Type B pancreatic cell (in vitro differentiated cells): ENCODE data around the gene AP1M1. TPM values are rescaled to one million over a fixed set of nuclear protein-coding genes. Genes with fewer than 3 reads are reported as not detected.

Experiments
- DNase-seq: peaks from one replicate; pipeline ENCODE4 v3.0.0; 2021; ENCODE audit warnings: mixed read lengths; ENCODE audit not compliant: unreplicated experiment; ENCODE audit errors: extremely low spot score
- H3K27ac Mint-ChIP-seq: 2 replicates; pipeline ENCODE4 v1.8.0; 2021; ENCODE audit warnings: mild to moderate bottlenecking, mixed read lengths
- H3K27me3 Mint-ChIP-seq: 2 replicates; pipeline ENCODE4 v1.8.0; 2021; ENCODE audit warnings: mixed read lengths
- H3K36me3 Mint-ChIP-seq: 2 replicates; pipeline ENCODE4 v1.8.0; 2021; ENCODE audit warnings: mixed read lengths
- H3K4me1 Mint-ChIP-seq: one replicate; pipeline ENCODE4 v1.8.0; 2021; ENCODE audit warnings: mixed read lengths; ENCODE audit not compliant: unreplicated experiment
- H3K4me3 Mint-ChIP-seq: 2 replicates; pipeline ENCODE4 v1.8.0; 2021; ENCODE audit warnings: mild to moderate bottlenecking, mixed read lengths
- H3K9me3 Mint-ChIP-seq: 2 replicates; pipeline ENCODE4 v1.8.0; 2021; ENCODE audit warnings: mixed read lengths
- CTCF ChIP-seq: fragments of 200-600 bp; sonication (generic); conservative IDR thresholded peaks from 2 replicates; pipeline ENCODE4 v1.5.0; 2021; ENCODE audit warnings: antibody characterized with exemption, mild to moderate bottlenecking
- total RNA-seq: library from RNA; stranded (reverse); gene quantifications from 2 replicates; pipeline ENCODE4 v1.2.1, GENCODE V29; 2021; ENCODE audit warnings: low replicate concordance

The AP1M1 gene
- total RNA-seq, 1 donor from 2014 or later = 75.0 TPM

GRCh38 chr19:16265205-16265604 is 67.5 kb downstream of the AP1M1 start:
- H3K9me3 Mint-ChIP-seq = no peaks in the 10 kb centered on the region
- peaks cover 6% of the 10 kb centered on the region for H3K27me3 Mint-ChIP-seq
- peaks cover 5% of the 10 kb centered on the region for H3K4me1 Mint-ChIP-seq
- H3K36me3 Mint-ChIP-seq = no peaks in the 10 kb centered on the region
- TF ChIP-seq CTCF = no peak
- DNase-seq = no peak
- H3K4me3 Mint-ChIP-seq = no peak overlapping the region
- no peak overlapping the region for H3K27ac Mint-ChIP-seq

- no peaks in the 10 kb centered on the region for H3K36me3 Mint-ChIP-seq
- no peak overlapping the region for H3K4me3 Mint-ChIP-seq
- peaks cover 5% of the 10 kb centered on the region for H3K4me1 Mint-ChIP-seq
- no peaks in the 10 kb centered on the region for H3K9me3 Mint-ChIP-seq
- H3K27me3 Mint-ChIP-seq = peaks cover 6% of the 10 kb centered on the region
- no peak for TF ChIP-seq CTCF
- H3K27ac Mint-ChIP-seq = no peak overlapping the region
- DNase-seq = no peak
These were observed 68.3 kb downstream of the AP1M1 start for GRCh38 chr19:16265890-16266585.

GRCh38 chr19:16266586-16266942 is 68.9 kb downstream of the AP1M1 start:
- H3K4me3 Mint-ChIP-seq = no peak overlapping the region
- H3K27ac Mint-ChIP-seq = no peak overlapping the region
- DNase-seq = no peak
- H3K27me3 Mint-ChIP-seq = peaks cover 6% of the 10 kb centered on the region
- no peaks in the 10 kb centered on the region for H3K9me3 Mint-ChIP-seq
- no peaks in the 10 kb centered on the region for H3K36me3 Mint-ChIP-seq
- peaks cover 5% of the 10 kb centered on the region for H3K4me1 Mint-ChIP-seq
- TF ChIP-seq CTCF = no peak

- H3K27ac Mint-ChIP-seq = no peak overlapping the region
- no peak overlapping the region for H3K4me3 Mint-ChIP-seq
- peaks cover 8% of the 10 kb centered on the region for H3K4me1 Mint-ChIP-seq
- TF ChIP-seq CTCF = no peak
- peaks cover 6% of the 10 kb centered on the region for H3K27me3 Mint-ChIP-seq
- no peaks in the 10 kb centered on the region for H3K9me3 Mint-ChIP-seq
- DNase-seq = no peak
- no peaks in the 10 kb centered on the region for H3K36me3 Mint-ChIP-seq
These were observed 71.1 kb downstream of the AP1M1 start for GRCh38 chr19:16268676-16269319.

- no peak overlapping the region for H3K27ac Mint-ChIP-seq
- H3K4me3 Mint-ChIP-seq = no peak overlapping the region
- H3K4me1 Mint-ChIP-seq = peaks cover 8% of the 10 kb centered on the region
- DNase-seq = no peak
- H3K36me3 Mint-ChIP-seq = no peaks in the 10 kb centered on the region
- H3K9me3 Mint-ChIP-seq = no peaks in the 10 kb centered on the region
- TF ChIP-seq CTCF = no peak
- no peaks in the 10 kb centered on the region for H3K27me3 Mint-ChIP-seq
These were observed 75.2 kb downstream of the AP1M1 start for GRCh38 chr19:16272945-16273344.
